OCI-LY3 (cell line): ENCODE data around the gene MICU1.

Experiments
- H2AFZ ChIP-seq: fragments of 200-600, 300-600 bp; shearing (Covaris generic); 2 replicates; pipeline ENCODE4 v1.6.0; 2014; ENCODE audit warnings: antibody characterized with exemption, low read depth, low read length
- H3K27ac ChIP-seq: fragments of 200-600, 300-600 bp; sonication (generic); 2 replicates; pipeline ENCODE4 v1.5.1; 2014; ENCODE audit warnings: mild to moderate bottlenecking, low read length, moderate library complexity, mixed read lengths
- H3K27me3 ChIP-seq: fragments of 200-600, 300-600 bp; sonication (generic); 2 replicates; pipeline ENCODE4 v1.6.1; 2014; ENCODE audit warnings: low read depth, low read length, mixed read lengths
- H3K36me3 ChIP-seq: fragments of 200-600, 300-600 bp; sonication (generic); replicated peaks from 2 replicates; pipeline ENCODE3; 2014; ENCODE audit warnings: low read depth, low read length, mixed read lengths
- H3K4me1 ChIP-seq: fragments of 300-600, 200-600 bp; sonication (generic); 2 replicates; pipeline ENCODE4 v1.6.1; 2014; ENCODE audit warnings: low read length, mixed read lengths
- H3K4me2 ChIP-seq: fragments of 200-600, 300-600 bp; sonication (generic); 2 replicates; pipeline ENCODE4 v1.6.1; 2014; ENCODE audit warnings: low read length, mixed read lengths
- H3K4me3 ChIP-seq: fragments of 300-600, 200-600 bp; sonication (generic); 2 replicates; pipeline ENCODE4 v1.5.1; 2014; ENCODE audit warnings: antibody characterized with exemption, mild to moderate bottlenecking, low read length, moderate library complexity
- H3K79me2 ChIP-seq: fragments of 300-600, 200-600 bp; shearing (Covaris generic); 2 replicates; pipeline ENCODE4 v1.6.1; 2014; ENCODE audit warnings: mild to moderate bottlenecking, low read length, mixed read lengths
- H3K9ac ChIP-seq: fragments of 300-600, 200-600 bp; shearing (Covaris generic); 2 replicates; pipeline ENCODE4 v1.6.0; 2014; ENCODE audit warnings: mild to moderate bottlenecking, low read length, moderate library complexity
- H3K9me3 ChIP-seq: fragments of 200-600, 300-600 bp; shearing (Covaris generic); 2 replicates; pipeline ENCODE4 v1.6.1; 2014; ENCODE audit warnings: low read length, mixed read lengths; ENCODE audit not compliant: insufficient read depth
- H4K20me1 ChIP-seq: fragments of 200-600, 300-600 bp; sonication (generic); 2 replicates; pipeline ENCODE4 v1.6.1; 2016; ENCODE audit warnings: low read length, mixed read lengths; ENCODE audit not compliant: insufficient read depth
- CTCF ChIP-seq: fragments of 200-600, 300-600 bp; sonication (generic); IDR thresholded peaks from 2 replicates; pipeline ENCODE4 v1.5.1; 2014; ENCODE audit warnings: antibody characterized with exemption, low read length, low read depth
- EZH2phosphoT487 ChIP-seq: fragments of 200-600 bp; shearing (Covaris generic); IDR thresholded peaks from 2 replicates; pipeline ENCODE4 v1.6.1; 2018; ENCODE audit warnings: antibody characterized with exemption, mixed run types, low read depth

Gene MICU1

DNA sequence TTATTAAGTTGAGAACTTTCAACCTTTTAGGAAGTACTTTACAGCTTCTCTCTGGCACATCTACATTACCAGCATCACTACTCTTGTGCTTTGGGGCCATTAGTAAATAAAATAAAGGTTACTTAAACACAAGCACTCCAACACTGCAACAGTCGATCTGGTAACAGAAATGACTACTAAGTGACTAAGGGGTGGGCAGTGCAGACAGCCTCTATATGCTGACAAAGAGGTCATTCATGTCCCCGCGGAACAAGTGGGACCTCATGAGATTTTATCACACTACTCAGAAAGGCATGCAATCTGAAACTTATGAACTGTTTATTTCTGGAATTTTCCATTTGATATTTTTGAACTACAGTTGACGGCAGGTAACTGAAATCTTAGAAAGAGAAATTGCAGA is 159.9 kb downstream of the MICU1 start:
- Histone ChIP-seq H3K4me2 (no peak overlapping the region), H3K9ac (no peak overlapping the region), H3K36me3 (no peaks in the 10 kb centered on the region), H3K27ac (no peak overlapping the region), H3K27me3 (no peaks in the 10 kb centered on the region), H3K79me2 (no peaks in the 10 kb centered on the region), H3K9me3 (no peaks in the 10 kb centered on the region), H3K4me3 (no peak overlapping the region), H3K4me1 (no peaks in the 10 kb centered on the region), H4K20me1 (no peaks in the 10 kb centered on the region), H2AFZ (no peak overlapping the region)
- TF ChIP-seq CTCF: no peak
- TF ChIP-seq EZH2phosphoT487: no peak

- H3K4me1 ChIP-seq: no peaks in the 10 kb centered on the region
- TF ChIP-seq CTCF: no peak
- TF ChIP-seq EZH2phosphoT487: no peak
- H3K4me3 ChIP-seq: no peak overlapping the region
- no peak overlapping the region for H3K9ac ChIP-seq
- H3K27ac ChIP-seq: no peak overlapping the region
- H3K36me3 ChIP-seq: no peaks in the 10 kb centered on the region
- no peak overlapping the region for H3K4me2 ChIP-seq
- H3K27me3 ChIP-seq: no peaks in the 10 kb centered on the region
- H3K79me2 ChIP-seq: no peaks in the 10 kb centered on the region
- H2AFZ ChIP-seq: no peak overlapping the region
- no peaks in the 10 kb centered on the region for H4K20me1 ChIP-seq
- H3K9me3 ChIP-seq: no peaks in the 10 kb centered on the region
These were observed 161.4 kb downstream of the MICU1 start for GRCh38 chr10:72464438-72464837.

- H3K9ac ChIP-seq: no peak overlapping the region
- no peaks in the 10 kb centered on the region for H3K36me3 ChIP-seq
- no peak overlapping the region for H3K4me3 ChIP-seq
- H3K27me3 ChIP-seq: no peaks in the 10 kb centered on the region
- no peaks in the 10 kb centered on the region for H3K9me3 ChIP-seq
- H2AFZ ChIP-seq: no peak overlapping the region
- no peak overlapping the region for H3K27ac ChIP-seq
- H3K79me2 ChIP-seq: no peaks in the 10 kb centered on the region
- H4K20me1 ChIP-seq: no peaks in the 10 kb centered on the region
- H3K4me1 ChIP-seq: peaks cover 3% of the 10 kb centered on the region
- TF ChIP-seq CTCF: no peak
- TF ChIP-seq EZH2phosphoT487: no peak
- no peak overlapping the region for H3K4me2 ChIP-seq
These were observed 163.6 kb downstream of the MICU1 start for GRCh38 chr10:72462261-72462660.

DNA sequence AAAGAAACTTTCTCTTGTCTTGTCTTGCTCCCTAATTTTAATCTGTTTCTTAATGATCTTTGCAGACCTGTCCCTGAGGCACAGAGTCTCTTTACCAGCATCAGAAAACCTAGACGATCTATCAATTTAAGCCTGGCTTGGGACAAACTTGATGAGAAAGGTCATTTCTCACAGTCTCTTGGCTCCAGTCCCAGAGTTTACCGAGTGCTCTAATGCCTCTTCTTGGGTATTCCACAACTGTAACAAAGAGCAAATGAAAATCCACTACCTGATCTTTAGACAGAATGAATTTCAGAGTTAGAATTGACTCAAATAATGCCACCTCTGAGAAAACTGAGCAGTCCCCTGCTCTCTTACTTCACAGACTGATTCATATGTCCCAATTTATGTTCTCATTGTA is 164.8 kb downstream of the MICU1 start:
- H3K4me2 ChIP-seq: no peak overlapping the region
- H2AFZ ChIP-seq: no peak overlapping the region
- no peaks in the 10 kb centered on the region for H3K79me2 ChIP-seq
- no peak overlapping the region for H3K27ac ChIP-seq
- peaks cover 15% of the 10 kb centered on the region for H3K4me1 ChIP-seq
- H3K27me3 ChIP-seq: no peaks in the 10 kb centered on the region
- no peaks in the 10 kb centered on the region for H4K20me1 ChIP-seq
- no peaks in the 10 kb centered on the region for H3K36me3 ChIP-seq
- H3K9me3 ChIP-seq: no peaks in the 10 kb centered on the region
- TF ChIP-seq EZH2phosphoT487 (no peak), CTCF (no peak)
- no peak overlapping the region for H3K4me3 ChIP-seq
- no peak overlapping the region for H3K9ac ChIP-seq
